ENCODE results near the gene PMVK. TPM values are rescaled to one million over a fixed set of nuclear protein-coding genes. Genes with fewer than 3 reads are reported as not detected.

Gene PMVK
- polyA plus RNA-seq, 1 donor from 2014 or later: 21.1 TPM

DNA sequence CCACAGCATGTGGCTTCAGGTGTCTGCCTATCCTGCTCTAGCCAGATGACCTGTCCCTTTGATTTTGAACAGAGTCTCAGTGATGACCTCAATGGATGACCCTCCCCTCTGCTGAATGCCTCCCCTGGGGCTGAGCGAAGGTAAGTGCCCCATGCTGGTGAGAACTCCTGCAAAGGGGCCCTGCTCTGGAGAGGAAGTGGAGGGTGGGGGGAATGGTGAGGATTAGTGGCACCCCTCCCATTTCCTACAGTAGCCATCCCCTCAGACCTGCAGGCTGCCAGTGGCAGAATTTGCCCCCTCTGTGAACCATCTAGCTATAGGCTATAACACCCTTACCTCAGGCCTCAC, 3.7 kb upstream of the PMVK start:
- no peaks in the 10 kb centered on the region for H3K9me3 ChIP-seq (ENCODE audit: low read length)
- H3K9me2 ChIP-seq (ENCODE audit: insufficient read depth, low read length): no peaks in the 10 kb centered on the region
- H3K36me3 ChIP-seq (ENCODE audit: insufficient read depth, low read length): no peaks in the 10 kb centered on the region
- TF ChIP-seq, protein P1, sequence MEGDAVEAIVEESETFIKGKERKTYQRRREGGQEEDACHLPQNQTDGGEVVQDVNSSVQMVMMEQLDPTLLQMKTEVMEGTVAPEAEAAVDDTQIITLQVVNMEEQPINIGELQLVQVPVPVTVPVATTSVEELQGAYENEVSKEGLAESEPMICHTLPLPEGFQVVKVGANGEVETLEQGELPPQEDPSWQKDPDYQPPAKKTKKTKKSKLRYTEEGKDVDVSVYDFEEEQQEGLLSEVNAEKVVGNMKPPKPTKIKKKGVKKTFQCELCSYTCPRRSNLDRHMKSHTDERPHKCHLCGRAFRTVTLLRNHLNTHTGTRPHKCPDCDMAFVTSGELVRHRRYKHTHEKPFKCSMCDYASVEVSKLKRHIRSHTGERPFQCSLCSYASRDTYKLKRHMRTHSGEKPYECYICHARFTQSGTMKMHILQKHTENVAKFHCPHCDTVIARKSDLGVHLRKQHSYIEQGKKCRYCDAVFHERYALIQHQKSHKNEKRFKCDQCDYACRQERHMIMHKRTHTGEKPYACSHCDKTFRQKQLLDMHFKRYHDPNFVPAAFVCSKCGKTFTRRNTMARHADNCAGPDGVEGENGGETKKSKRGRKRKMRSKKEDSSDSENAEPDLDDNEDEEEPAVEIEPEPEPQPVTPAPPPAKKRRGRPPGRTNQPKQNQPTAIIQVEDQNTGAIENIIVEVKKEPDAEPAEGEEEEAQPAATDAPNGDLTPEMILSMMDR (IDR thresholded peaks at IDR 0.05; ENCODE audit: poor library complexity, severe bottlenecking): no peak
- no peak for TF ChIP-seq EZH2 (IDR thresholded peaks at IDR 0.05; ENCODE audit: borderline replicate concordance, insufficient read depth, low read length, poor library complexity, severe bottlenecking)
- no peak for TF ChIP-seq EP300 (conservative IDR thresholded peaks at IDR 0.05; ENCODE audit: poor library complexity, severe bottlenecking)
- peaks cover 5% of the 10 kb centered on the region for H3K79me2 ChIP-seq (replicated peaks; ENCODE audit: insufficient read depth, low read length)
- H3F3A ChIP-seq (ENCODE audit: insufficient read depth, low read length, poor library complexity, severe bottlenecking): no peaks in the 10 kb centered on the region
- no peak overlapping the region for H3K4me2 ChIP-seq (ENCODE audit: low read length)
- no peaks in the 10 kb centered on the region for H3K27me3 ChIP-seq (ENCODE audit: insufficient read depth, low read depth, low read length)
- no peak overlapping the region for H3K27ac ChIP-seq (ENCODE audit: low read length)
- no peak overlapping the region for H2AFZ ChIP-seq (ENCODE audit: low read depth, low read length)
- no peaks in the 10 kb centered on the region for H4K20me1 ChIP-seq (ENCODE audit: insufficient read depth)
- H3K9ac ChIP-seq (ENCODE audit: low read length): no peak overlapping the region
- no peak overlapping the region for H3K4me3 ChIP-seq (ENCODE audit: low read length)

- H3K36me3 ChIP-seq (ENCODE audit: insufficient read depth, low read length): no peaks in the 10 kb centered on the region
- no peaks in the 10 kb centered on the region for H3K27me3 ChIP-seq (ENCODE audit: insufficient read depth, low read depth, low read length)
- no peak overlapping the region for H3K4me2 ChIP-seq (ENCODE audit: low read length)
- no peak overlapping the region for H3K4me3 ChIP-seq (ENCODE audit: low read length)
- H3K27ac ChIP-seq (ENCODE audit: low read length): no peak overlapping the region
- no peaks in the 10 kb centered on the region for H3K9me3 ChIP-seq (ENCODE audit: low read length)
- no peaks in the 10 kb centered on the region for H3F3A ChIP-seq (ENCODE audit: insufficient read depth, low read length, poor library complexity, severe bottlenecking)
- H2AFZ ChIP-seq (ENCODE audit: low read depth, low read length): no peak overlapping the region
- H4K20me1 ChIP-seq (ENCODE audit: insufficient read depth): no peaks in the 10 kb centered on the region
- TF ChIP-seq RAD21 (conservative IDR thresholded peaks at IDR 0.05) (no peak), POLR2AphosphoS5 (IDR thresholded peaks at IDR 0.05) (no peak), TAF1 (IDR thresholded peaks at IDR 0.05; ENCODE audit: low read depth) (no peak), SMC3 (conservative IDR thresholded peaks at IDR 0.05; ENCODE audit: poor library complexity) (no peak), EZH2 (IDR thresholded peaks at IDR 0.05; ENCODE audit: borderline replicate concordance, insufficient read depth, low read length, poor library complexity, severe bottlenecking) (no peak), EP300 (conservative IDR thresholded peaks at IDR 0.05; ENCODE audit: poor library complexity, severe bottlenecking) (no peak), MXI1 (conservative IDR thresholded peaks at IDR 0.05; ENCODE audit: poor library complexity, severe bottlenecking) (no peak)
- TF ChIP-seq, protein P1 (IDR thresholded peaks at IDR 0.05; ENCODE audit: poor library complexity, severe bottlenecking): no peak
- TF ChIP-seq, protein P2, sequence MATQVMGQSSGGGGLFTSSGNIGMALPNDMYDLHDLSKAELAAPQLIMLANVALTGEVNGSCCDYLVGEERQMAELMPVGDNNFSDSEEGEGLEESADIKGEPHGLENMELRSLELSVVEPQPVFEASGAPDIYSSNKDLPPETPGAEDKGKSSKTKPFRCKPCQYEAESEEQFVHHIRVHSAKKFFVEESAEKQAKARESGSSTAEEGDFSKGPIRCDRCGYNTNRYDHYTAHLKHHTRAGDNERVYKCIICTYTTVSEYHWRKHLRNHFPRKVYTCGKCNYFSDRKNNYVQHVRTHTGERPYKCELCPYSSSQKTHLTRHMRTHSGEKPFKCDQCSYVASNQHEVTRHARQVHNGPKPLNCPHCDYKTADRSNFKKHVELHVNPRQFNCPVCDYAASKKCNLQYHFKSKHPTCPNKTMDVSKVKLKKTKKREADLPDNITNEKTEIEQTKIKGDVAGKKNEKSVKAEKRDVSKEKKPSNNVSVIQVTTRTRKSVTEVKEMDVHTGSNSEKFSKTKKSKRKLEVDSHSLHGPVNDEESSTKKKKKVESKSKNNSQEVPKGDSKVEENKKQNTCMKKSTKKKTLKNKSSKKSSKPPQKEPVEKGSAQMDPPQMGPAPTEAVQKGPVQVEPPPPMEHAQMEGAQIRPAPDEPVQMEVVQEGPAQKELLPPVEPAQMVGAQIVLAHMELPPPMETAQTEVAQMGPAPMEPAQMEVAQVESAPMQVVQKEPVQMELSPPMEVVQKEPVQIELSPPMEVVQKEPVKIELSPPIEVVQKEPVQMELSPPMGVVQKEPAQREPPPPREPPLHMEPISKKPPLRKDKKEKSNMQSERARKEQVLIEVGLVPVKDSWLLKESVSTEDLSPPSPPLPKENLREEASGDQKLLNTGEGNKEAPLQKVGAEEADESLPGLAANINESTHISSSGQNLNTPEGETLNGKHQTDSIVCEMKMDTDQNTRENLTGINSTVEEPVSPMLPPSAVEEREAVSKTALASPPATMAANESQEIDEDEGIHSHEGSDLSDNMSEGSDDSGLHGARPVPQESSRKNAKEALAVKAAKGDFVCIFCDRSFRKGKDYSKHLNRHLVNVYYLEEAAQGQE (IDR thresholded peaks at IDR 0.05; ENCODE audit: borderline replicate concordance): no peak
- peak overlapping the region; percentile 94 for H3K9ac ChIP-seq (ENCODE audit: low read length)
- peaks cover 6% of the 10 kb centered on the region for H3K79me2 ChIP-seq (replicated peaks; ENCODE audit: insufficient read depth, low read length)
- no peaks in the 10 kb centered on the region for H3K9me2 ChIP-seq (ENCODE audit: insufficient read depth, low read length)
Observed at GRCh38 chr1:154938604-154939399, 2.3 kb upstream of the PMVK start.
